HepG2 (cell line): Measurements from ENCODE around the gene UNKL. TPM values are rescaled to one million over a fixed set of nuclear protein-coding genes. Genes with fewer than 3 reads are reported as not detected.

Experiments used
- ATAC-seq: fragments of 200-7000 bp; cut with Tn5 transposase; 3 replicates; pipeline ENCODE4 v1.9.1; 2020; ENCODE audit warnings: mild to moderate bottlenecking, moderate library complexity
- BruUV-seq: library from RNA; stranded (reverse); fragments of 400-500 nt; replicated peaks from 2 replicates; lab custom pipeline; 2021; lab: Mats Ljungman, UMichigan
- CTCF ChIA-PET: fragments of 300-600 bp; formaldehyde crosslinking; extraction: SDS; loops from one replicate; lab custom pipeline; 2021; ENCODE audit warnings: low total read pairs, inconsistent platforms, low intra/inter-chr PET ratio; lab: Yijun Ruan, JAX
- POLR2A ChIA-PET: fragments of 350-600 bp; sonication (Branson Sonifier 250); formaldehyde crosslinking; loops from one replicate; lab custom pipeline; 2020; ENCODE audit warnings: antibody characterized with exemption, inconsistent platforms; lab: Yijun Ruan, JAX
- DNase-seq: peaks from one replicate; pipeline ENCODE4 v3.0.0-alpha.2; 2015; ENCODE audit warnings: low spot score
- FAIRE-seq: peaks from 3 replicates; lab custom pipeline; 2011; peaks lifted over from hg19 to GRCh38; lab: Jason Lieb, UNC
- H2AFZ ChIP-seq: one replicate; pipeline ENCODE4 v1.6.1; 2011; ENCODE audit warnings: low read length, inconsistent platforms
- H3K27ac ChIP-seq: fragments of 300-600 bp; 3 replicates; pipeline ENCODE4 v1.8.0; 2011; ENCODE audit warnings: mixed run types, mild to moderate bottlenecking, mixed read lengths, low read length, inconsistent platforms; ENCODE audit not compliant: insufficient read depth; ENCODE audit errors: extremely low read length
- H3K27me3 ChIP-seq, 2 experiments: fragments of 200-600 bp in 1 of 2; 2 replicates in 1 of 2; 3 replicates in 1 of 2; pipeline versions ENCODE4 v1.6.0 to v1.8.0; 2011; ENCODE audit warnings: low read length in 2 of 2, mild to moderate bottlenecking in 2 of 2, moderate library complexity in 2 of 2, inconsistent platforms in 1 of 2; ENCODE audit not compliant: insufficient read depth in 2 of 2, control insufficient read depth in 1 of 2
- H3K36me3 ChIP-seq, 2 experiments: fragments of 200-600 bp in 1 of 2; replicated peaks in 1 of 2; 2 replicates in 1 of 2; 3 replicates in 1 of 2; pipeline versions ENCODE4 v1.5.1 to v1.8.0; 2011; ENCODE audit warnings: low read length in 2 of 2, inconsistent platforms in 1 of 2; ENCODE audit not compliant: insufficient read depth in 2 of 2, control insufficient read depth in 1 of 2
- H3K4me1 ChIP-seq: 2 replicates; pipeline ENCODE4 v1.5.1; 2012; ENCODE audit warnings: low read length, inconsistent platforms; ENCODE audit not compliant: insufficient read depth
- H3K4me2 ChIP-seq: 2 replicates; pipeline ENCODE4 v1.6.0; 2011; ENCODE audit warnings: low read depth, low read length, inconsistent platforms
- H3K4me3 ChIP-seq, 3 experiments: fragments of 200-600 bp in 1 of 3; sonication (generic), shearing (Covaris generic) in 1 of 3; replicated peaks in 1 of 3; 2 replicates each; pipeline ENCODE4 v1.5.1; 2011 to 2016; ENCODE audit warnings: low read length in 3 of 3, inconsistent platforms in 2 of 3, low read depth in 2 of 3, mild to moderate bottlenecking in 2 of 3, control low read depth in 1 of 3, mixed read lengths in 1 of 3; ENCODE audit not compliant: insufficient read depth in 1 of 3
- H3K79me2 ChIP-seq: one replicate; pipeline ENCODE4 v1.6.1; 2011; ENCODE audit warnings: low read length, inconsistent platforms; ENCODE audit not compliant: insufficient read depth
- H3K9ac ChIP-seq: 2 replicates; pipeline ENCODE4 v1.6.0; 2011; ENCODE audit warnings: mild to moderate bottlenecking, low read depth, low read length, inconsistent platforms; ENCODE audit not compliant: insufficient read depth
- H3K9me3 ChIP-seq: 2 replicates; pipeline ENCODE4 v1.5.1; 2012; ENCODE audit warnings: mild to moderate bottlenecking, low read length
- H4K20me1 ChIP-seq: 2 replicates; pipeline ENCODE4 v1.6.0; 2011; ENCODE audit warnings: inconsistent platforms, mild to moderate bottlenecking, low read length, moderate library complexity; ENCODE audit not compliant: insufficient read depth
- AGO2 ChIP-seq: fragments of 200-400 bp; formaldehyde crosslinking; optimal IDR thresholded peaks from 2 replicates; pipeline ENCODE3; 2017; ENCODE audit warnings: mild to moderate bottlenecking, low read depth, low read length, moderate library complexity
- ATF1 ChIP-seq: IDR thresholded peaks from 2 replicates; pipeline ENCODE4 v1.6.1; 2016; ENCODE audit warnings: mild to moderate bottlenecking, control low read depth
- GABPB1 ChIP-seq: IDR thresholded peaks from 2 replicates; pipeline ENCODE4 v1.6.1; 2016; ENCODE audit warnings: mild to moderate bottlenecking, missing genetic modification reagents, moderate library complexity, missing compliant biosample characterization
- GATAD1 ChIP-seq: IDR thresholded peaks from 2 replicates; pipeline ENCODE4 v1.6.1; 2016; ENCODE audit warnings: missing genetic modification reagents, missing compliant biosample characterization
- HMGA1 ChIP-seq: sonication (generic); formaldehyde crosslinking; conservative IDR thresholded peaks from 2 replicates; pipeline ENCODE4 v1.4.0; 2020; ENCODE audit warnings: missing genetic modification reagents
- HNF1B ChIP-seq: sonication (generic); formaldehyde crosslinking; IDR thresholded peaks from 2 replicates; pipeline ENCODE4 v1.5.1; 2020; ENCODE audit warnings: mild to moderate bottlenecking, moderate library complexity, missing genetic modification reagents
- MAFG ChIP-seq: sonication (generic); formaldehyde crosslinking; IDR thresholded peaks from 2 replicates; pipeline ENCODE4 v1.5.1; 2020; ENCODE audit warnings: mild to moderate bottlenecking, missing genetic modification reagents
- NFYB ChIP-seq: sonication (generic); formaldehyde crosslinking; IDR thresholded peaks from 2 replicates; pipeline ENCODE4 v1.4.0; 2020; ENCODE audit warnings: missing genetic modification reagents
- RAD21 ChIP-seq: fragments of 450-650 bp; formaldehyde crosslinking; IDR thresholded peaks from 2 replicates; pipeline ENCODE4 v1.5.0; 2020; ENCODE audit warnings: mild to moderate bottlenecking
- SRSF1 ChIP-seq: fragments of 200-400 bp; formaldehyde crosslinking; optimal IDR thresholded peaks from 2 replicates; pipeline ENCODE3; 2017; ENCODE audit warnings: mild to moderate bottlenecking, low read depth, low read length, moderate library complexity
- ZKSCAN8 ChIP-seq: IDR thresholded peaks from 2 replicates; pipeline ENCODE4 v1.6.1; 2016; ENCODE audit warnings: borderline replicate concordance, missing genetic modification reagents, missing compliant biosample characterization
- ZMYM2 ChIP-seq: sonication (generic); formaldehyde crosslinking; IDR thresholded peaks from 2 replicates; pipeline ENCODE4 v1.8.0; 2022; ENCODE audit warnings: mild to moderate bottlenecking, missing genetic modification reagents
- ZNF276 ChIP-seq: sonication (generic); formaldehyde crosslinking; IDR thresholded peaks from 2 replicates; pipeline ENCODE4 v1.4.0; 2020; ENCODE audit warnings: mild to moderate bottlenecking, low read depth, missing genetic modification reagents
- ZNF616 ChIP-seq: sonication (generic); formaldehyde crosslinking; IDR thresholded peaks from 2 replicates; pipeline ENCODE4 v1.5.0; 2020; ENCODE audit warnings: low read depth, mild to moderate bottlenecking, missing genetic modification reagents
- WGBS: methylation state at CpG from one replicate; pipeline ENCODE4 v1.1.6; 2017; ENCODE audit warnings: low lambda C conversion rate; 5-methylcytosine and 5-hydroxymethylcytosine counted together
- in situ Hi-C: cut with HindIII; loops from 2 replicates; pipeline ENCODE4 v1.10.0; 2017; ENCODE audit warnings: low pct_unique_long_range_greater_than_20kb; ENCODE audit not compliant: extremely low pct_ligation_motif_present
- intact Hi-C: fragments of 100-400 bp; cut with micrococcal nuclease; formaldehyde crosslinking; loops from one replicate; pipeline ENCODE4 v1.10.0; 2022; ENCODE audit not compliant: unreplicated experiment
- polyA plus RNA-seq, 8 experiments: library from polyadenylated mRNA; depleted of rRNA in 3 of 8; stranded (reverse) in 7 of 8; unstranded in 1 of 8; fragments of >200 nt; fragmentation: Illumina TruSeq in 4 of 8; extraction: Trizol in 4 of 8; gene quantifications; 2 replicates each; pipeline versions ENCODE4 v1.2.1 to v1.2.3, GENCODE V29; 2011 to 2016; ENCODE audit warnings: low read depth in 4 of 8, missing spikeins in 1 of 8, mixed read lengths in 1 of 8; ENCODE audit not compliant: insufficient read depth in 1 of 8
- total RNA-seq, 5 experiments: library from RNA; depleted of rRNA; stranded (reverse); fragments of >200 nt; fragmentation: Illumina TruSeq; extraction: Trizol; gene quantifications; 2 replicates each; pipeline ENCODE4 v1.2.3, GENCODE V29; 2016; ENCODE audit warnings: low read depth in 1 of 5

UNKL gene
- total and polyA plus RNA-seq, 2 of the 13 experiments (the other 11 are each of a cell fraction or from before 2014, with no cell fraction given): 10.4 to 17.6 TPM

- peaks cover 16 to 49% of the 10 kb centered on the region in 2 experiments for H3K36me3 ChIP-seq
- H4K20me1 ChIP-seq: no peaks in the 10 kb centered on the region; the same call in 1 of the 2 replicates
- ChIA-PET CTCF (interaction anchor here (1.1 kb wide), 1 partner anchor 34 kb away, joined by 3 read pairs; no protein-coding TSS in a partner anchor), POLR2A (no interaction called here)
- H2AFZ ChIP-seq: no peak overlapping the region
- H3K79me2 ChIP-seq: peaks cover 5% of the 10 kb centered on the region
- H3K27ac ChIP-seq: no peak overlapping the region
- FAIRE-seq (no peak), ATAC-seq (no peak), DNase-seq (no peak)
- no peaks in the 10 kb centered on the region for H3K27me3 ChIP-seq
- no peak overlapping the region for H3K9ac ChIP-seq
- no TSS peak for BruUV-seq
- WGBS: 86% methylated on average over 15 of the region's 22 CpGs
- no peak overlapping the region for H3K4me2 ChIP-seq
- no peak overlapping the region for H3K4me3 ChIP-seq
- no peaks in the 10 kb centered on the region for H3K4me1 ChIP-seq
- in situ Hi-C loops (no loop called here), intact Hi-C loops (no loop called here)
- no peaks in the 10 kb centered on the region for H3K9me3 ChIP-seq
- no peak for TF ChIP-seq SRSF1
- peak; percentile 76 for TF ChIP-seq AGO2
Observed at GRCh38 chr16:1364510-1364909, 50.0 kb downstream of the UNKL start.

GRCh38 chr16:1363501-1364041 lies 50.9 kb downstream of the UNKL start:
- Histone ChIP-seq H3K4me2 (no peak overlapping the region), H3K4me3 (no peak overlapping the region), H3K9ac (no peak overlapping the region), H3K27me3 (no peaks in the 10 kb centered on the region), H3K36me3 (peaks cover 16 to 49% of the 10 kb centered on the region in 2 experiments), H3K9me3 (no peaks in the 10 kb centered on the region), H4K20me1 (no peaks in the 10 kb centered on the region; the same call in 1 of the 2 replicates), H3K27ac (no peak overlapping the region), H2AFZ (no peak overlapping the region), H3K79me2 (peaks cover 9% of the 10 kb centered on the region), H3K4me1 (no peaks in the 10 kb centered on the region)
- peak; percentile 30 for DNase-seq
- POLR2A ChIA-PET: no interaction called here
- FAIRE-seq: no peak
- intact Hi-C loops (no loop called here), in situ Hi-C loops (no loop called here)
- CTCF ChIA-PET: interaction anchor here (1.1 to 1.5 kb wide), 2 partner anchors 33 to 73 kb away, joined by 3 to 6 read pairs; no protein-coding TSS in a partner anchor
- WGBS: 60% methylated on average over 15 of the region's 18 CpGs
- BruUV-seq: no TSS peak
- peak; percentile 90 for ATAC-seq
- TF ChIP-seq ZKSCAN8 (CRISPR knock-in tag) (no peak), MAFG (no peak), RAD21 (CRISPR knock-in tag) (peak; percentile 80), ZMYM2 (CRISPR knock-in tag) (no peak), ZNF616 (CRISPR knock-in tag) (no peak), HMGA1 (CRISPR knock-in tag) (no peak), GABPB1 (CRISPR knock-in tag) (peak; percentile 57; the same call in 1 of the 2 replicates), ZNF276 (no peak), NFYB (CRISPR knock-in tag) (no peak), HNF1B (CRISPR knock-in tag) (peak; percentile 20; the same call in 1 of the 2 replicates), GATAD1 (CRISPR knock-in tag) (0 out of 2 replicates have a peak, but pooled peaks have one; percentile 45), ATF1 (no peak)
